NB4 (cell line): ENCODE data around the gene AKAP7.

Experiments used
- DNase-seq: peaks from one replicate; pipeline ENCODE4 v3.0.0; 2010; ENCODE audit warnings: low read depth
- H3K4me3 ChIP-seq: one replicate; pipeline ENCODE4 v1.5.1; 2011; ENCODE audit warnings: mild to moderate bottlenecking, low read depth, low read length, moderate library complexity
- CTCF ChIP-seq: IDR thresholded peaks from one replicate; pipeline ENCODE4 v1.5.1; 2012; ENCODE audit warnings: low read depth, low read length
- MAX ChIP-seq: IDR thresholded peaks from 2 replicates; pipeline ENCODE4 v1.6.1; 2011; ENCODE audit warnings: low read depth, low read length
- MYC ChIP-seq: IDR thresholded peaks from 2 replicates; pipeline ENCODE4 v1.6.1; 2011; ENCODE audit warnings: low read depth, low read length
- POLR2A ChIP-seq: IDR thresholded peaks from 2 replicates; pipeline ENCODE4 v1.6.1; 2011; ENCODE audit warnings: mild to moderate bottlenecking; ENCODE audit not compliant: insufficient read length; ENCODE audit errors: extremely low read depth

AKAP7 gene

GRCh38 chr6:131116755-131117360 lies 18.4 kb upstream of the AKAP7 start:
- DNase-seq, result peak; percentile 68
- TF ChIP-seq MYC, result no peak
- TF ChIP-seq CTCF, result peak; percentile 41
- no peak for TF ChIP-seq POLR2A
- TF ChIP-seq MAX, result no peak
- no peak overlapping the region for H3K4me3 ChIP-seq

GRCh38 chr6:131117878-131118277 lies 17.4 kb upstream of the AKAP7 start:
- TF ChIP-seq CTCF, result no peak
- no peak for TF ChIP-seq MAX
- TF ChIP-seq MYC, result no peak
- no peak for TF ChIP-seq POLR2A
- H3K4me3 ChIP-seq, result no peak overlapping the region
- DNase-seq, result peak; percentile 31

- DNase-seq, result no peak
- TF ChIP-seq POLR2A (no peak), CTCF (no peak), MAX (no peak), MYC (no peak)
- no peak overlapping the region for H3K4me3 ChIP-seq
Measured at GRCh38 chr6:131122007-131122406, 13.3 kb upstream of the AKAP7 start.

GRCh38 chr6:131122516-131122915 lies 12.8 kb upstream of the AKAP7 start:
- H3K4me3 ChIP-seq, result no peak overlapping the region
- no peak for DNase-seq
- TF ChIP-seq MAX (no peak), POLR2A (no peak), CTCF (no peak), MYC (no peak)

GRCh38 chr6:131124336-131125071 lies 10.8 kb upstream of the AKAP7 start:
- H3K4me3 ChIP-seq, result no peak overlapping the region
- TF ChIP-seq MAX (no peak), CTCF (no peak), POLR2A (no peak), MYC (no peak)
- DNase-seq, result no peak
